CD14-positive monocyte (primary cell): ENCODE data around the gene GCGR. TPM values are rescaled to one million over a fixed set of nuclear protein-coding genes. Genes with fewer than 3 reads are reported as not detected.

ENCODE experiments used
- DNase-seq, 3 donors: peaks; one replicate each; pipeline ENCODE4 v3.0.0-alpha.2; 2011 to 2022
- H2AFZ ChIP-seq: 2 replicates; pipeline ENCODE4 v1.6.0; 2012; ENCODE audit warnings: mild to moderate bottlenecking, low read depth, low read length, inconsistent platforms; ENCODE audit not compliant: insufficient read depth, poor library complexity, severe bottlenecking
- H3K27ac ChIP-seq, 2 donors: 1 replicate in 1 of 2; 2 replicates in 1 of 2; pipeline ENCODE4 v1.5.1; 2012 to 2013; ENCODE audit warnings: low read length in 2 of 2, control low read depth in 1 of 2, inconsistent platforms in 1 of 2, low read depth in 1 of 2, mild to moderate bottlenecking in 1 of 2
- H3K27me3 ChIP-seq, 2 donors: one replicate each; pipeline versions ENCODE4 v1.6.0 to v1.6.1; 2011 to 2013; ENCODE audit warnings: low read length in 2 of 2; ENCODE audit not compliant: control insufficient read depth in 2 of 2, insufficient read depth in 2 of 2
- H3K36me3 ChIP-seq, 2 donors: replicated peaks in 1 of 2; 1 replicate in 1 of 2; 2 replicates in 1 of 2; pipeline versions ENCODE4 v1.5.1 to v1.6.1; 2012 to 2013; ENCODE audit warnings: low read length in 2 of 2, control low read depth in 1 of 2, inconsistent platforms in 1 of 2, mild to moderate bottlenecking in 1 of 2; ENCODE audit not compliant: insufficient read depth in 2 of 2, control insufficient read depth in 1 of 2
- H3K4me1 ChIP-seq, 2 donors: 1 replicate in 1 of 2; 2 replicates in 1 of 2; pipeline versions ENCODE4 v1.5.1 to v1.6.1; 2012 to 2013; ENCODE audit warnings: low read length in 2 of 2, control low read depth in 1 of 2, inconsistent platforms in 1 of 2, mild to moderate bottlenecking in 1 of 2, moderate library complexity in 1 of 2; ENCODE audit not compliant: insufficient read depth in 2 of 2, control insufficient read depth in 1 of 2
- H3K4me2 ChIP-seq: replicated peaks from 2 replicates; pipeline ENCODE3; 2012; ENCODE audit warnings: low read length, moderate library complexity, mild to moderate bottlenecking; ENCODE audit not compliant: poor library complexity, severe bottlenecking; ENCODE audit errors: extremely low read depth
- H3K4me3 ChIP-seq, 3 experiments: fragments of 200-600 bp in 1 of 3; sonication (generic) in 1 of 3; replicated peaks in 1 of 3; 1 replicate in 2 of 3; 2 replicates in 1 of 3; pipeline ENCODE4 v1.5.1; 2011 to 2013; ENCODE audit warnings: low read length in 3 of 3, mild to moderate bottlenecking in 3 of 3, control low read depth in 2 of 3, low read depth in 2 of 3, inconsistent platforms in 1 of 3, moderate library complexity in 1 of 3
- H3K79me2 ChIP-seq: 2 replicates; pipeline ENCODE4 v1.6.0; 2012; ENCODE audit warnings: mild to moderate bottlenecking, control low read depth, inconsistent platforms, low read length, moderate library complexity; ENCODE audit not compliant: insufficient read depth
- H3K9ac ChIP-seq: 2 replicates; pipeline ENCODE4 v1.6.0; 2017; ENCODE audit warnings: low read length, mild to moderate bottlenecking; ENCODE audit not compliant: insufficient read depth, poor library complexity, severe bottlenecking
- H3K9me3 ChIP-seq, 2 donors: replicated peaks in 1 of 2; 1 replicate in 1 of 2; 2 replicates in 1 of 2; pipeline versions ENCODE4 v1.5.1 to v1.6.1; 2012 to 2013; ENCODE audit warnings: low read length in 2 of 2, control low read depth in 1 of 2; ENCODE audit not compliant: control insufficient read depth in 1 of 2, insufficient read depth in 1 of 2
- H4K20me1 ChIP-seq: 2 replicates; pipeline ENCODE4 v1.6.0; 2012; ENCODE audit warnings: mild to moderate bottlenecking, low read length, control low read depth, moderate library complexity; ENCODE audit not compliant: insufficient read depth
- H3K27ac Mint-ChIP-seq, 7 donors: one replicate each; pipeline ENCODE4 v1.8.0; 2020; ENCODE audit warnings: mild to moderate bottlenecking in 7 of 7, mixed read lengths in 7 of 7, moderate library complexity in 6 of 7, inconsistent platforms in 2 of 7
- H3K27me3 Mint-ChIP-seq, 3 donors: one replicate each; pipeline ENCODE4 v1.8.0; 2021 to 2022; ENCODE audit warnings: low read depth in 3 of 3, mild to moderate bottlenecking in 3 of 3, mixed read lengths in 3 of 3, moderate library complexity in 3 of 3, inconsistent platforms in 1 of 3
- H3K36me3 Mint-ChIP-seq, 2 donors: one replicate each; pipeline ENCODE4 v1.8.0; 2020; ENCODE audit warnings: mixed read lengths in 2 of 2, inconsistent platforms in 1 of 2, mild to moderate bottlenecking in 1 of 2
- H3K4me1 Mint-ChIP-seq: one replicate; pipeline ENCODE4 v1.8.0; 2020; ENCODE audit warnings: mild to moderate bottlenecking, mixed read lengths
- H3K4me3 Mint-ChIP-seq, 2 donors: one replicate each; pipeline ENCODE4 v1.8.0; 2020; ENCODE audit warnings: mild to moderate bottlenecking in 2 of 2, mixed read lengths in 2 of 2, moderate library complexity in 1 of 2
- H3K9me3 Mint-ChIP-seq, 7 donors: one replicate each; pipeline ENCODE4 v1.8.0; 2020 to 2022; ENCODE audit warnings: mixed read lengths in 7 of 7, mild to moderate bottlenecking in 6 of 7, moderate library complexity in 6 of 7, inconsistent platforms in 2 of 7
- WGBS: methylation state at CpG from one replicate; pipeline ENCODE4 v1.1.5; 2013; ENCODE audit warnings: missing lambda C conversion rate; ENCODE audit not compliant: insufficient coverage; 5-methylcytosine and 5-hydroxymethylcytosine counted together
- intact Hi-C, 2 donors: fragments of 100-400 bp; cut with micrococcal nuclease; formaldehyde crosslinking; loops; one replicate each; pipeline versions ENCODE4 v1.15.0 to v1.15.1; 2023
- polyA plus RNA-seq, 3 donors: library from polyadenylated mRNA; depleted of rRNA in 1 of 3; unstranded in 2 of 3; stranded (reverse) in 1 of 3; fragments of 300-500 nt in 2 of 3; fragments of >200 nt in 1 of 3; fragmentation: Illumina TruSeq in 2 of 3; gene quantifications; 1 replicate in 2 of 3; 2 replicates in 1 of 3; pipeline ENCODE4 v1.2.3, GENCODE V29; 2012 to 2021
- TF ChIP-seq, protein P1 (sequence below): fragments of 200-600 bp; IDR thresholded peaks from one replicate; pipeline ENCODE4 v1.8.0; 2022; ENCODE audit warnings: antibody characterized with exemption, mild to moderate bottlenecking

Gene GCGR
- polyA plus RNA-seq, 3 donors: not detected

DNA sequence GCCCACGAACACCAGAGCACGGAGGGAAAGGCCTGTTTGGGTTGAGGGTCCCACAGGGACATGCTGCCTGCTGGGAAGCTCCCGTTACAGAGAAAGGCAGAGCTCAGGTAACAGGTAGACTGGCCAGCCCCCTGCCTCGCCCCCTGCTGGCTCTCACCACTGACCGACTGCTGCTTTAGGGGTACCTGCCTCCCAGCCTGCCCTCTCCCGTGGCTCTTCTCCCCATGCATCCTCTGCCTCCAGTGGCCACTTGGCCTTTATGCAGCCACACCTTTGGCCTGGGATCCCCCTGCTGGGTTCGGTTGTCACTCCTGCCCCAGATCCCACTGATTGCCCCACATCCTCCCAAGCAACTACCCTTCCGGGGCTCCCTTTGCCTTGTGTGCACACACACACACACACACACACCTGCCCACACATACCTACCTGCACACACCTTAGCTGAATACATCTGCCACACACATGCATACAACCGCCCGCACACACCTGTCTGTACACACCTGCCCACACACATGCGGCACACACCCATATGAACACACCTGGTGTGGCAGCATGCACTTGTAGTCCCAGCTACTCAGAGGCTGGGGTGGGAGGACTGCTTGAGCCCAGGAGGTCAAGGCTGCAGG, 22.0 kb downstream of the GCGR start:
- Histone ChIP-seq H3K4me1 (peaks cover 4 to 11% of the 10 kb centered on the region in 2 donors), H3K36me3 (peaks cover 11 to 14% of the 10 kb centered on the region in 2 donors), H3K4me2 (no peak overlapping the region), H3K9me3 (no peaks in the 10 kb centered on the region), H3K79me2 (peaks cover 32% of the 10 kb centered on the region), H3K9ac (no peak overlapping the region), H2AFZ (no peak overlapping the region), H3K27ac (no peak overlapping the region), H4K20me1 (peaks cover 14% of the 10 kb centered on the region), H3K4me3 (no peak overlapping the region), H3K27me3 (no peaks in the 10 kb centered on the region)
- no peak for DNase-seq
- intact Hi-C loops: no loop called here
- no peaks in the 10 kb centered on the region for H3K9me3 Mint-ChIP-seq
- H3K4me1 Mint-ChIP-seq: peaks cover 8% of the 10 kb centered on the region
- H3K27ac Mint-ChIP-seq: peak overlapping the region in 4 of 7 donors; percentile 23 to 59 (median 36)
- 89% methylated on average over 8 of the region's 11 CpGs for WGBS
- H3K27me3 Mint-ChIP-seq: no peaks in the 10 kb centered on the region
- TF ChIP-seq, protein P1, sequence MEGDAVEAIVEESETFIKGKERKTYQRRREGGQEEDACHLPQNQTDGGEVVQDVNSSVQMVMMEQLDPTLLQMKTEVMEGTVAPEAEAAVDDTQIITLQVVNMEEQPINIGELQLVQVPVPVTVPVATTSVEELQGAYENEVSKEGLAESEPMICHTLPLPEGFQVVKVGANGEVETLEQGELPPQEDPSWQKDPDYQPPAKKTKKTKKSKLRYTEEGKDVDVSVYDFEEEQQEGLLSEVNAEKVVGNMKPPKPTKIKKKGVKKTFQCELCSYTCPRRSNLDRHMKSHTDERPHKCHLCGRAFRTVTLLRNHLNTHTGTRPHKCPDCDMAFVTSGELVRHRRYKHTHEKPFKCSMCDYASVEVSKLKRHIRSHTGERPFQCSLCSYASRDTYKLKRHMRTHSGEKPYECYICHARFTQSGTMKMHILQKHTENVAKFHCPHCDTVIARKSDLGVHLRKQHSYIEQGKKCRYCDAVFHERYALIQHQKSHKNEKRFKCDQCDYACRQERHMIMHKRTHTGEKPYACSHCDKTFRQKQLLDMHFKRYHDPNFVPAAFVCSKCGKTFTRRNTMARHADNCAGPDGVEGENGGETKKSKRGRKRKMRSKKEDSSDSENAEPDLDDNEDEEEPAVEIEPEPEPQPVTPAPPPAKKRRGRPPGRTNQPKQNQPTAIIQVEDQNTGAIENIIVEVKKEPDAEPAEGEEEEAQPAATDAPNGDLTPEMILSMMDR: no peak
- H3K36me3 Mint-ChIP-seq: peaks cover 17 to 19% of the 10 kb centered on the region in 2 donors
- no peak overlapping the region for H3K4me3 Mint-ChIP-seq

DNA sequence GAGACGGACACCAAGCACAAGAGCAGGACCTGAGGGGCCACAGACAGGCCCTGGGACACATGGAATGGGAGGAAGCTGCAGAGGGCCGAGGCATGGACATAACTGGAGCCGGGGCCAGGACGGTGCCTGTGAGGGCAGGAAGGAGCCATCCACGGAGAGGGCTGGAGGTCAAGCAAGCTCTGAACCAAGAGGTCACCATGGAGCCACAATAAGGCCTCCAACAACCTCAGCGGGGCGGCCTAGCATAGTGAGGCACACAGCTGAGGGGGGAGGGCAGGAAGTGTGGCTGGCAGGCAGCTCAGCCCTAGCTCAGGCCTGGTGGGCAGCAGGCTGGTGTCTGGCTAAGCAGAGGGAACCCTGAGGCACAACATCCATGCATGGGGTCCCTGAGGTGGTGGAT, 24.7 kb downstream of the GCGR start:
- H3K4me3 ChIP-seq: no peak overlapping the region
- H3K36me3 Mint-ChIP-seq: peaks cover 10 to 14% of the 10 kb centered on the region in 2 donors
- H2AFZ ChIP-seq: no peak overlapping the region
- no peaks in the 10 kb centered on the region for H3K27me3 ChIP-seq
- H3K4me3 Mint-ChIP-seq: no peak overlapping the region
- peaks cover 14% of the 10 kb centered on the region for H4K20me1 ChIP-seq
- peak overlapping the region in 2 of 7 donors; percentile 15 to 70 for H3K27ac Mint-ChIP-seq
- H3K27me3 Mint-ChIP-seq: peaks cover 0 to 1% (median 0%) of the 10 kb centered on the region in 3 donors
- no peak overlapping the region for H3K4me2 ChIP-seq
- peaks cover 53% of the 10 kb centered on the region for H3K79me2 ChIP-seq
- TF ChIP-seq, protein P1: no peak
- intact Hi-C loops: no loop called here
- H3K9ac ChIP-seq: peak overlapping the region; percentile 9
- 80% methylated on average over 7 of the region's 7 CpGs for WGBS
- H3K9me3 Mint-ChIP-seq: peaks cover 0 to under 1% (median 0%) of the 10 kb centered on the region in 7 donors
- H3K4me1 Mint-ChIP-seq: peaks cover 20% of the 10 kb centered on the region
- peaks cover 21 to 24% of the 10 kb centered on the region in 2 donors for H3K4me1 ChIP-seq
- H3K27ac ChIP-seq: no peak overlapping the region
- H3K36me3 ChIP-seq: peaks cover 3 to 4% of the 10 kb centered on the region in 2 donors
- DNase-seq: no peak
- H3K9me3 ChIP-seq: no peaks in the 10 kb centered on the region
